Astrocyte (in vitro differentiated cells and primary cell): Measurements from ENCODE around the gene SLC25A12.

ENCODE experiments used
- CTCF ChIP-seq: IDR thresholded peaks from 2 replicates; pipeline ENCODE4 v1.5.1; 2011; ENCODE audit warnings: low read depth, mild to moderate bottlenecking, inconsistent platforms, low read length, moderate library complexity; ENCODE audit not compliant: insufficient read depth
- EZH2 ChIP-seq: IDR thresholded peaks from 2 replicates; pipeline ENCODE4 v1.6.1; 2012; ENCODE audit warnings: mild to moderate bottlenecking, low read length, inconsistent platforms; ENCODE audit not compliant: insufficient read depth

DNA sequence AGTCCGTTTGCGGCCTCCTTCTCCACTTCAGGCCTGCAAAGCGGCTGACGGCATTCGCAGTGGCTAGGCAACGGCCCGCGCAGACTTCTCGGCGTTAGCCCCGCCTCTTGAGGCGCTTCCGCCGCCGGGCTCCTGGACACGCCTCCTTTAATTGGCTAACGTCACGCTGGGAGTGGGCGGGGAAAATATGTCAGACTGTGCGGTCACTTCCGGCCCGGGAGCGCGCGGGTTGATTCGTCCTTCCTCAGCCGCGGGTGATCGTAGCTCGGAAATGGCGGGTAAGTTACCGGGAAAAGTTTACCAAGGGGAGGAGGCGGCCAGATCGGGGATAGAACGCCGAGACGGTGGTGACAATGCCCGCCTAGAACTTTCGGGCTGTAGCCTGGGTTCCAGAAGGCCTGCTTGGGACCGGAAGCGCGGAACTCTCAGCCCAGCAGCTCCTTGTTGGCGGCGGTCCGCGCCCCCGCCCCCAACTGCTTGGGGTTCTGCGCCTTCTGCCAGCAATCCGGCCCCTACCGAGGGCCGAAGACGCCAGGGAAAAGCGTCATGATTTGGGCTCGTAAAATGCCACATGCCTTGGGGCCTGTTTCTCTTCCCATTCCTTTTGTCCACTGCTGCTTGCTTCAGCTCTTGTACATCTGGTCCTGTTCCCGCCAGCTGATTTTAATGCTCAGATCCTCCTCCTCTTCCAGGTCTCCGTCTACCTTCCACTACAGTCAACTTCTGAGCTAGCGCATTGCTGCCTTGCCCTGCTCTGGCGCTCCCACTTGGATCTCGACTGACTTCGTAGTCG, 28.4 kb upstream of the SLC25A12 start, which contains the start of gene HAT1:
- TF ChIP-seq CTCF: no peak
- no peak for TF ChIP-seq EZH2
